Osteoblast (primary cell): Measurements from ENCODE around the gene SDC1. TPM values are rescaled to one million over a fixed set of nuclear protein-coding genes. Genes with fewer than 3 reads are reported as not detected.
A peak's percentile ranks its signal among the peaks of the same experiment; 100 is the strongest.
"Not testable (repeated sequence)": the region's sequence is repeated elsewhere in the genome, so short reads cannot be mapped to it uniquely, and the experiment has no call there.

Experiments
- DNase-seq: peaks from one replicate; pipeline ENCODE4 v3.0.0; 2011; ENCODE audit warnings: low spot score, mixed read lengths; ENCODE audit not compliant: insufficient read length; ENCODE audit errors: missing footprints
- H2AFZ ChIP-seq: 2 replicates; pipeline ENCODE4 v1.6.0; 2011; ENCODE audit warnings: mild to moderate bottlenecking, low read length
- H3K27ac ChIP-seq: 2 replicates; pipeline ENCODE4 v1.5.1; 2011; ENCODE audit warnings: mild to moderate bottlenecking, low read depth, low read length, moderate library complexity
- H3K27me3 ChIP-seq: 2 replicates; pipeline ENCODE4 v1.6.0; 2012; ENCODE audit warnings: mild to moderate bottlenecking, control low read depth, inconsistent platforms, low read length, moderate library complexity; ENCODE audit not compliant: insufficient read depth
- H3K36me3 ChIP-seq: 2 replicates; pipeline ENCODE4 v1.5.1; 2011; ENCODE audit warnings: mild to moderate bottlenecking, low read length, control low read depth, moderate library complexity; ENCODE audit not compliant: insufficient read depth
- H3K4me1 ChIP-seq: 2 replicates; pipeline ENCODE4 v1.5.1; 2011; ENCODE audit warnings: mild to moderate bottlenecking, low read length, control low read depth, moderate library complexity; ENCODE audit not compliant: insufficient read depth
- H3K4me2 ChIP-seq: 2 replicates; pipeline ENCODE4 v1.6.0; 2011; ENCODE audit warnings: mild to moderate bottlenecking, low read length; ENCODE audit not compliant: insufficient read depth
- H3K4me3 ChIP-seq: fragments of 200-600 bp; sonication (generic); 3 replicates; pipeline ENCODE4 v1.5.1; 2012; ENCODE audit warnings: mild to moderate bottlenecking, low read length, inconsistent platforms; ENCODE audit not compliant: insufficient read depth
- H3K79me2 ChIP-seq: 2 replicates; pipeline ENCODE4 v1.6.0; 2012; ENCODE audit warnings: mild to moderate bottlenecking, low read length, control low read depth, inconsistent platforms; ENCODE audit not compliant: insufficient read depth
- H3K9me3 ChIP-seq: 2 replicates; pipeline ENCODE4 v1.5.1; 2011; ENCODE audit warnings: low read depth, low read length, control low read depth
- H4K20me1 ChIP-seq: 2 replicates; pipeline ENCODE4 v1.6.0; 2012; ENCODE audit warnings: mild to moderate bottlenecking, low read length, control low read depth; ENCODE audit not compliant: insufficient read depth
- CTCF ChIP-seq: IDR thresholded peaks from 2 replicates; pipeline ENCODE4 v1.5.1; 2011; ENCODE audit warnings: mild to moderate bottlenecking, low read depth, low read length, moderate library complexity; ENCODE audit errors: extremely low read depth
- total RNA-seq: library from RNA; depleted of rRNA; stranded (reverse); fragments of >200 nt; gene quantifications from 2 replicates; pipeline ENCODE4 v1.2.3, GENCODE V29; 2012

SDC1 gene
- total RNA-seq, 1 donor, result 7.6 TPM

- H3K79me2 ChIP-seq, result no peaks in the 10 kb centered on the region
- H3K36me3 ChIP-seq, result peaks cover 5% of the 10 kb centered on the region
- no peak overlapping the region for H3K4me3 ChIP-seq
- no peak overlapping the region for H2AFZ ChIP-seq
- H3K4me1 ChIP-seq, result no peaks in the 10 kb centered on the region
- H3K27ac ChIP-seq, result no peak overlapping the region
- no peak overlapping the region for H3K4me2 ChIP-seq
- peak; percentile 81 for DNase-seq
- H3K9me3 ChIP-seq, result no peaks in the 10 kb centered on the region
- TF ChIP-seq CTCF, result peak; percentile 35
- H3K27me3 ChIP-seq, result no peaks in the 10 kb centered on the region
- no peaks in the 10 kb centered on the region for H4K20me1 ChIP-seq
These were observed 17.2 kb upstream of the SDC1 start for GRCh38 chr2:20241973-20242726.

- H3K79me2 ChIP-seq, H3K4me2 ChIP-seq, DNase-seq, H3K9me3 ChIP-seq, H3K27ac ChIP-seq, H3K4me1 ChIP-seq, H3K4me3 ChIP-seq, H3K27me3 ChIP-seq, H4K20me1 ChIP-seq, H3K36me3 ChIP-seq, H2AFZ ChIP-seq: not testable (repeated sequence)
These were observed 15.4 kb upstream of the SDC1 start for GRCh38 chr2:20240291-20240690.

- Histone ChIP-seq H3K4me1 (no peaks in the 10 kb centered on the region), H4K20me1 (no peaks in the 10 kb centered on the region), H3K27me3 (no peaks in the 10 kb centered on the region), H2AFZ (no peak overlapping the region), H3K27ac (no peak overlapping the region), H3K4me3 (no peak overlapping the region), H3K79me2 (no peaks in the 10 kb centered on the region), H3K4me2 (no peak overlapping the region), H3K36me3 (no peaks in the 10 kb centered on the region), H3K9me3 (no peaks in the 10 kb centered on the region)
- DNase-seq, result no peak
- TF ChIP-seq CTCF, result no peak
These were observed 11.6 kb upstream of the SDC1 start for GRCh38 chr2:20236496-20236895.

DNA sequence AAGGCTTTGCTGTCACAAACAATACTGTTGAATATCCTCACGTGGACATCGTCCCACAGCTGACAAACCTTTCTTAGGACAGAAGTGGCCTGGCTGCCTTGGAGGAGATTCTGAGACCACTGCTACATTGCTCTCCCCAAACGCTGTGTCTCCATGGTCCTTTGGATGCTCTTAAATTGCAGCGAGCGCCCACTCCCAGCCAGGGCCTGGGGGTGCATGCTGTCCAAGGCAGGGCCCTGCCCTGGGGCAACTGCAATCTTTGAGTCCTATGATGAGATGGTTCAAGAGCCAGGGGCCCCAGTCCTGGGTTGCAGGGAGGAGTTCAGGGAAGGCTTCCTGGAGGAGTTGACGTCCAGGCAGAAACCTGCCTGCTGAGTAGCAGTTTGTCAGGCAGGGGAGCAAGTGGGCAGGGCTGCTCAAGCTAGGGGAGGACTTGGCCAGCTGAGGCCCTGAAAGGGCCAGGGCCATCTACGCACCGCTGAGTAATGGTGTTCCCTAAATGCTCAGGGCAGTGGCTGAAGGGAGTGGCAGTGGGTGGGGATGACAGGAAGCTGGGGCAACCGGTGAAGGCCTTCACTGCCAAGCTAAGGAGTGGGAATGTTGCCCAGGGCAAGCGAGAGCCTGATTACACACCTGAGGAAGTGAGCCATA, 10.8 kb upstream of the SDC1 start:
- no peak for TF ChIP-seq CTCF
- Histone ChIP-seq H2AFZ (no peak overlapping the region), H3K4me2 (no peak overlapping the region), H3K9me3 (no peaks in the 10 kb centered on the region), H3K4me3 (no peak overlapping the region), H3K36me3 (no peaks in the 10 kb centered on the region), H3K79me2 (no peaks in the 10 kb centered on the region), H3K4me1 (no peaks in the 10 kb centered on the region), H3K27ac (no peak overlapping the region), H4K20me1 (no peaks in the 10 kb centered on the region), H3K27me3 (no peaks in the 10 kb centered on the region)
- DNase-seq, result peak; percentile 30

DNA sequence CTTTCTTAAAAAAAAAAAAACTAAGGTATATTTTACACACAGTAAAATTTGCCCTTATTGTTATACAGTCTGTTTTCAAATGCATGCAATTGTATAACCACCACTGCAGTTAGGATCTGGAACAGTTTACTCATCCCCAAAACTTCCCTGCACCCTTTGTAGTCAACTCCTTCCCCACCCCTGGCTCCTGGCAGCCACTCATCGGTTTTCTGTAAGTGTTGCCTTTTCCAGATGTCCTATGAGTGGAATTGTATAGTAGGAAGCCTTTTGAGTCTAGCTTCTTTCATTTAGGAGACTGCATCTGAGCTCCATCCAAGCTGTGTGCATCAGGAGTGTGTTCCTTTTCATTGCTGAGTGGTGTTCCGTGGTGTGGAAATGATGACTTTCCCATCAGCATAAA, 9.7 kb upstream of the SDC1 start:
- H3K27ac ChIP-seq, H3K9me3 ChIP-seq, H3K79me2 ChIP-seq, H4K20me1 ChIP-seq, DNase-seq, H3K36me3 ChIP-seq, H3K4me3 ChIP-seq, H3K4me1 ChIP-seq, H2AFZ ChIP-seq, H3K4me2 ChIP-seq, H3K27me3 ChIP-seq: not testable (repeated sequence)
